Kidney (tissue), 14 donors: ENCODE results near the gene XYLT1. TPM values are rescaled to one million over a fixed set of nuclear protein-coding genes. Genes with fewer than 3 reads are reported as not detected.

Experiments used
- DNase-seq, 5 donors: peaks; one replicate each; pipeline ENCODE4 v3.0.0-alpha.2; 2013 to 2020
- FAIRE-seq: peaks from 2 replicates; lab custom pipeline; 2012; peaks lifted over from hg19 to GRCh38; lab: Jason Lieb, UNC
- H3K27ac ChIP-seq, 2 donors: one replicate each; pipeline ENCODE4 v1.7.0; 2013; ENCODE audit warnings: low read depth in 2 of 2, low read length in 2 of 2, inconsistent platforms in 1 of 2
- H3K27me3 ChIP-seq: one replicate; pipeline ENCODE4 v1.7.1; 2013; ENCODE audit warnings: low read length, inconsistent platforms; ENCODE audit not compliant: control insufficient read depth, insufficient read depth
- H3K36me3 ChIP-seq, 3 donors: one replicate each; pipeline versions ENCODE4 v1.7.0 to v1.7.1; 2013; ENCODE audit warnings: low read length in 3 of 3, control low read depth in 1 of 3, inconsistent platforms in 1 of 3; ENCODE audit not compliant: insufficient read depth in 3 of 3, control insufficient read depth in 2 of 3
- H3K4me1 ChIP-seq, 3 donors: one replicate each; pipeline versions ENCODE4 v1.7.0 to v1.7.1; 2013; ENCODE audit warnings: low read length in 3 of 3, inconsistent platforms in 1 of 3, low read depth in 1 of 3; ENCODE audit not compliant: control insufficient read depth in 2 of 3, insufficient read depth in 2 of 3
- H3K4me3 ChIP-seq, 3 donors: one replicate each; pipeline versions ENCODE4 v1.7.0 to v1.8.1; 2013; ENCODE audit warnings: low read length in 3 of 3, control low read depth in 1 of 3, inconsistent platforms in 1 of 3
- H3K9ac ChIP-seq, 3 donors: one replicate each; pipeline versions ENCODE4 v1.7.0 to v1.7.1; 2013; ENCODE audit warnings: low read length in 3 of 3, control low read depth in 1 of 3, inconsistent platforms in 1 of 3
- H3K9me3 ChIP-seq, 3 donors: one replicate each; pipeline versions ENCODE4 v1.7.0 to v1.7.1; 2013; ENCODE audit warnings: low read length in 3 of 3, control low read depth in 1 of 3, inconsistent platforms in 1 of 3; ENCODE audit not compliant: control insufficient read depth in 2 of 3, insufficient read depth in 1 of 3
- CTCF ChIP-seq: IDR thresholded peaks from 3 replicates; pipeline ENCODE4 v1.5.1; 2012; ENCODE audit warnings: mild to moderate bottlenecking, moderate library complexity, borderline replicate concordance; ENCODE audit not compliant: insufficient read depth; ENCODE audit errors: extremely low read depth
- intact Hi-C: fragments of 100-400 bp; cut with DNase I; formaldehyde crosslinking; loops from one replicate; pipeline ENCODE4 v1.11.1; 2022
- polyA plus RNA-seq: library from polyadenylated mRNA; stranded (reverse); fragments of 350-450 nt; fragmentation: Illumina TruSeq; extraction: RNeasy Lipid Tissue Mini Kit (QIAGEN cat#74804); gene quantifications from one replicate; pipeline ENCODE4 v1.2.3, GENCODE V29; 2014; ENCODE audit warnings: low read depth, low replicate concordance; ENCODE audit not compliant: insufficient read depth
- total RNA-seq: library from RNA; stranded (reverse); fragmentation: NEBNext Ultra II Directional; extraction: Animal tissue kit (Norgen Biotek cat#: 25700); gene quantifications from one replicate; pipeline ENCODE4 v1.2.1, GENCODE V29; 2021
- donor health status: control.
- donor health status: control.
- donor health status: control.
- donor health status: control.
- donor health status: control.
- donor health status: DM: yes; HTN: yes; CAD: no.
- donor health status: Normal renal cell carcinoma (clear cell type).

The XYLT1 gene
- total and polyA plus RNA-seq, 2 donors from 2014 or later, result 0.52 to 7.6 TPM

DNA sequence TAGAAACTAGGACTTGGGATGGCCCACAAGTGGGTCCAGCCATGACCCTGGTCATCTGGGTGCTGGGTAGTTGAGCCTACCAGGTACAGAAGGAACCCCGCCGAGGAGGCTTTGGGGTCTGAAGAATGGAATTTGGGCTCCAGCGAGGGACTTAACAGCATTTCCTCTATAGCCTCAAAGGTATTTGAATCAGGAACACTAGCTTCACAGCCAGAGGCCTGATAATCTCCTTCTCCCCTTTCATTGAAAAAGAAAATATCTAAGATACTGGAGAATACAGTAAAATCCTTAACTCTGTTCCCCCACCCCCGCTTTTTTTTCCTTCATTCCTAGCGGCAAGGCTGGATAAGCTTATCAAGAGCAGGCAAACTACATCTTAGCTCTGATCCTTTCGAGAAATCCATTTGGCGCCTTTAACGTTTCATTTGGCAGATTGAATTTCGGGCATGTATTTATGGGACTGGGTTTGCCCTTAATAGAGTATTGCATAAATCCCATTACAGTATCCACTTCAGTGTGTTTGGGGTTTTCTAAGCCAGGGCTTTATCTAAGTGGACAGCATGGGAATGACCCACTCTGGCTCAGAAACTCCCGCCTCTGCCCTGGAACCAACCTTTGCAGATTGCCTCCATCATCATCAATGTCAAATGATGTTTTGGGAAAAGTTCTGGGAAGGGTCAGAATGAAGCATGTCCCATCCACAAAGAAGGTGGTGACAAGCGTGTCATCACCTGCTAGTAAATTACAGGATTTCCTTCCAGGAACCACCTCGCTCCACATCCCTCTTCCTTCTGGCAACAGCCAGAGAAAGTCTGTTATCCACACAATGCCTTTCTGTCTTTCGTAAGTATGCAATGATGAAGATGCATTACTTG is 36.9 kb downstream of the XYLT1 start:
- H3K9me3 ChIP-seq, result no peaks in the 10 kb centered on the region
- no peaks in the 10 kb centered on the region for H3K27me3 ChIP-seq
- H3K4me1 ChIP-seq, result no peaks in the 10 kb centered on the region
- FAIRE-seq (no peak), DNase-seq (peak in 2 of 5 donors; percentile 6 to 31)
- H3K9ac ChIP-seq, result no peak overlapping the region
- intact Hi-C loops, result no loop called here
- H3K27ac ChIP-seq, result no peak overlapping the region
- H3K36me3 ChIP-seq, result no peaks in the 10 kb centered on the region
- H3K4me3 ChIP-seq, result no peak overlapping the region
- TF ChIP-seq CTCF, result no peak

- H3K27ac ChIP-seq, result no peak overlapping the region
- TF ChIP-seq CTCF, result no peak
- no peak overlapping the region for H3K4me3 ChIP-seq
- DNase-seq (no peak), FAIRE-seq (no peak)
- H3K36me3 ChIP-seq, result no peaks in the 10 kb centered on the region
- intact Hi-C loops, result no loop called here
- H3K9me3 ChIP-seq, result no peaks in the 10 kb centered on the region
- no peak overlapping the region for H3K9ac ChIP-seq
- no peaks in the 10 kb centered on the region for H3K4me1 ChIP-seq
- H3K27me3 ChIP-seq, result no peaks in the 10 kb centered on the region
Observed at GRCh38 chr16:17432901-17433576, 37.7 kb downstream of the XYLT1 start.

GRCh38 chr16:17431968-17432625 is 38.7 kb downstream of the XYLT1 start:
- no peak overlapping the region for H3K27ac ChIP-seq
- no peaks in the 10 kb centered on the region for H3K9me3 ChIP-seq
- H3K4me1 ChIP-seq, result no peaks in the 10 kb centered on the region
- H3K27me3 ChIP-seq, result no peaks in the 10 kb centered on the region
- no peaks in the 10 kb centered on the region for H3K36me3 ChIP-seq
- intact Hi-C loops, result no loop called here
- no peak for TF ChIP-seq CTCF
- FAIRE-seq (no peak), DNase-seq (no peak)
- no peak overlapping the region for H3K9ac ChIP-seq
- H3K4me3 ChIP-seq, result no peak overlapping the region
